Cardiac muscle cell (in vitro differentiated cells and primary cell): ENCODE data around the gene FH. TPM values are rescaled to one million over a fixed set of nuclear protein-coding genes. Genes with fewer than 3 reads are reported as not detected.

Source experiments
- DNase-seq, 2 donors: peaks; one replicate each; pipeline versions ENCODE4 v3.0.0 to v3.0.0-alpha.2; 2010 to 2017; ENCODE audit warnings: low read depth in 1 of 2, low spot score in 1 of 2
- H3K27ac ChIP-seq: fragments of 200-600 bp; sonication (generic); 2 replicates; pipeline ENCODE4 v1.5.1; 2016
- H3K27me3 ChIP-seq: fragments of 200-600 bp; sonication (generic); 2 replicates; pipeline ENCODE4 v1.6.0; 2016; ENCODE audit warnings: control low read depth
- H3K36me3 ChIP-seq: fragments of 200-600 bp; sonication (generic); 2 replicates; pipeline ENCODE4 v1.5.1; 2016; ENCODE audit warnings: control low read depth
- H3K4me1 ChIP-seq: fragments of 200-600 bp; sonication (generic); 2 replicates; pipeline ENCODE4 v1.8.1; 2017; ENCODE audit warnings: low read depth, mild to moderate bottlenecking, mixed run types
- H3K4me3 ChIP-seq: fragments of 200-600 bp; sonication (generic); 2 replicates; pipeline ENCODE4 v1.5.1; 2016; ENCODE audit warnings: mild to moderate bottlenecking
- H3K9me3 ChIP-seq: fragments of 200-600 bp; sonication (generic); 2 replicates; pipeline ENCODE4 v1.5.1; 2017; ENCODE audit warnings: low read depth, mild to moderate bottlenecking, control low read depth
- CTCF ChIP-seq: IDR thresholded peaks from 2 replicates; pipeline ENCODE4 v1.5.1; 2012; ENCODE audit warnings: low read depth, mild to moderate bottlenecking, low read length
- polyA plus RNA-seq: library from polyadenylated mRNA; unstranded; fragments of >200 nt; fragmentation: Nextera tagmentation; extraction: Ambion mirVana; gene quantifications from 2 replicates; pipeline ENCODE4 v1.2.1, GENCODE V29; 2016
- total RNA-seq: library from RNA; depleted of rRNA; stranded (reverse); fragments of >200 nt; gene quantifications from 2 replicates; pipeline ENCODE4 v1.2.3, GENCODE V29; 2016

Gene FH
- 96.9 and 151 TPM in 2 replicates for total RNA-seq
- 163 and 175 TPM in 2 replicates for polyA plus RNA-seq

- H3K4me3 ChIP-seq, result peak within 1 kb of the TSS; percentile 81
- H3K27me3 ChIP-seq, result peaks cover 25% of the 10 kb centered on the region
- H3K9me3 ChIP-seq, result no peaks in the 10 kb centered on the region
- TF ChIP-seq CTCF, result no peak
- peaks cover 8% of the 10 kb centered on the region for H3K36me3 ChIP-seq
- H3K27ac ChIP-seq, result peak within 1 kb of the TSS; percentile 85
- peaks cover 9% of the 10 kb centered on the region for H3K4me1 ChIP-seq
- peak; percentile 99 for DNase-seq
Observed at GRCh38 chr1:241519308-241520079, at the start of gene FH. Gene FH (minus strand): TSS chr1:241519755. CDS start chr1:241519722, 33 bp downstream.

GRCh38 chr1:241560849-241561187, 41.3 kb upstream of the FH start:
- Histone ChIP-seq H3K27me3 (no peaks in the 10 kb centered on the region), H3K27ac (no peak overlapping the region), H3K9me3 (no peaks in the 10 kb centered on the region), H3K4me3 (no peak overlapping the region), H3K4me1 (no peaks in the 10 kb centered on the region), H3K36me3 (no peaks in the 10 kb centered on the region)
- no peak for TF ChIP-seq CTCF
- DNase-seq, result no peak

- Histone ChIP-seq H3K4me3 (no peak overlapping the region), H3K27me3 (no peaks in the 10 kb centered on the region), H3K4me1 (no peaks in the 10 kb centered on the region), H3K27ac (no peak overlapping the region), H3K36me3 (no peaks in the 10 kb centered on the region), H3K9me3 (no peaks in the 10 kb centered on the region)
- DNase-seq, result no peak
- TF ChIP-seq CTCF, result no peak
Observed at GRCh38 chr1:241560146-241560848, 40.7 kb upstream of the FH start.

GRCh38 chr1:241557551-241558193, 38.1 kb upstream of the FH start:
- TF ChIP-seq CTCF, result no peak
- Histone ChIP-seq H3K4me1 (no peaks in the 10 kb centered on the region), H3K36me3 (no peaks in the 10 kb centered on the region), H3K4me3 (no peak overlapping the region), H3K27me3 (no peaks in the 10 kb centered on the region), H3K27ac (no peak overlapping the region), H3K9me3 (no peaks in the 10 kb centered on the region)
- DNase-seq, result no peak

- H3K4me1 ChIP-seq, result no peaks in the 10 kb centered on the region
- no peak overlapping the region for H3K4me3 ChIP-seq
- TF ChIP-seq CTCF, result no peak
- no peaks in the 10 kb centered on the region for H3K36me3 ChIP-seq
- no peaks in the 10 kb centered on the region for H3K27me3 ChIP-seq
- no peaks in the 10 kb centered on the region for H3K9me3 ChIP-seq
- no peak overlapping the region for H3K27ac ChIP-seq
- DNase-seq, result no peak
Observed at GRCh38 chr1:241557031-241557430, 37.5 kb upstream of the FH start.
